ENCODE data around the gene TTC28.

The TTC28 gene

DNA sequence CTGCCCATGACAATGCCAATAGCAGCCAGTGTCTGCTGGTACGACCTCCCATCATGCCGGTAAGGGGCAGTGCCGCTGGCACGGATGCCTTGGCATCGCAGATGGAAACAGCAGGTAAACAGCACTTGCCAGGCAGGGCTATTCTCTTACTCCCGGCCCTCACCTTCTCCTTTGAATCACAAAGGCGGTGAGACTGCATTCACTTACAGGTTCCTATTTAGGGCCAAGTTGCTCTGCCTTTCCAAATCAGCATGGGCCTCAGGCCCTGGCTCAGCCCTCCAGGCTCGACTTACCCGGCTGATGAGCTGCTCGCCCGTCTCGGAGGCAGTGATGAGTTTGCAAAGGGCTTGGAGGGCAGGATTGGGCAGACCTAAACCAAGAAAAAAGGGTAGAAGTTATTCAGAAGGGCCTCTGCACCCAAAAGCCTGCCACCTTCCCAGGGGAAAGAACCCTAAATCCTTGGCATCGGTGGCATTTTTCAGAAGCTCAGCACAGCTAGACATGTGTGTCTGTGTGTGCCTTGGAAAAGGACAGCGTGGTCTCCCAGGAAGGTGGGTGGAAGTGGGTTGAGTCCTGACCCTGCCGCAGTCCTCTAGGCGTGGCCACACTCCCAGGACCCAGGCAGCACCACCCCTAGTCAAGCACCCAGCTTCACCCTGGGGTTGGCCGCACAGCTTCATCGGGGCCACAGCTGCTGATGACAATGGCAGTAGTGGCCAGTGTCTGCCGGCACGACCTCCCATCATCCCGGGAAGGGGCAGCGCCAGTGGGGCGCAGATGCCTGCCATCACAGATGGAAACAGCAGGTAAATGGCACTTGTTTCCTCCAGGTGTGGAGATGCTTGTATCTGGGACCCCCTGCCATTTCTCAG is 687.1 kb downstream of the TTC28 start:
- H3K27me3 ChIP-seq (ENCODE audit: control insufficient read depth in 2 of 2, insufficient read depth in 2 of 2, low read length in 2 of 2): no peaks in the 10 kb centered on the region
- H3K9me3 ChIP-seq (ENCODE audit: control insufficient read depth in 2 of 2, low read length in 2 of 2): no peaks in the 10 kb centered on the region
- no peak overlapping the region for H3K4me3 ChIP-seq (ENCODE audit: low read length in 2 of 2)
- H3K36me3 ChIP-seq (ENCODE audit: control insufficient read depth in 2 of 2, insufficient read depth in 2 of 2, low read length in 2 of 2): peaks cover 0 to 6% of the 10 kb centered on the region in 2 donors
- H3K4me1 ChIP-seq (ENCODE audit: control insufficient read depth in 2 of 2, insufficient read depth in 2 of 2, low read length in 2 of 2): no peaks in the 10 kb centered on the region
- no peak overlapping the region for H3K27ac ChIP-seq (ENCODE audit: low read depth in 2 of 2, low read length in 2 of 2)
- no peak overlapping the region for H3K9ac ChIP-seq (ENCODE audit: low read depth in 1 of 2, low read length in 2 of 2)

DNA sequence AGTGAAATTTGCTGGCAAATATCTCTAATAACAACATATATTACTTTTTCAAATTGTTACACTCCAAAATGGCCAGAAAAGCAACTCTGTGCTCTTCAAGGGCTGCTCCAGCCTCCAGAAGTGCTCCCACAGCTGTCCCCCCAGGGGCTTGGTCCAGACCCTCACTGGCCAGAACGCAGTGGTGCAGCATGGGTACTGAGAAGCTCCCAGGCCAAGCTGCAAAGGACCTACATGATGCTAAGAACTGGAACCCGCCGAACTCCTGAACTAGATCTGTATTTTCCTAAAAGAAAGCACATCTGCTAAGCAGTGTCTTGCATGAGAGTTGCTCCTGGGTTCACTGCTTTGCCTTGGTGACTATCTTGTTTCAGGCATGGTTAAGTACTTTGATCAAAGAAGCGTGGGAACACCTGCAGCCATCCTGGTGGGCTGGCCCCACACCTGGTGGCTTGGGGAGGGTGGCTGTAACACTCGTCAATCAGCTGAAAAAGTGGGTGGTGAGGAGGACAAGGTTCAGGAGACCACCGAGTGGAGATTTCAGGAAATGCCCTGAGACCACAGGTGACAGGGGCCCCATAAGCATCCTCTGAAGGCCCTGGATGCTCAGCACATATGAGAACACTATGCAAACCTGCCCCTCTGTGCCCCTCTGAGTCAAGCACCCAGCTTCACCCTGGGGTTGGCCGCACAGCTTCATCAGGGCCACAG is 687.9 kb downstream of the TTC28 start:
- H3K9me3 ChIP-seq (ENCODE audit: control insufficient read depth in 2 of 2, low read length in 2 of 2): no peaks in the 10 kb centered on the region
- H3K27me3 ChIP-seq (ENCODE audit: control insufficient read depth in 2 of 2, insufficient read depth in 2 of 2, low read length in 2 of 2): no peaks in the 10 kb centered on the region
- no peak overlapping the region for H3K27ac ChIP-seq (ENCODE audit: low read depth in 2 of 2, low read length in 2 of 2)
- H3K4me3 ChIP-seq (ENCODE audit: low read length in 2 of 2): no peak overlapping the region
- H3K36me3 ChIP-seq (ENCODE audit: control insufficient read depth in 2 of 2, insufficient read depth in 2 of 2, low read length in 2 of 2): peaks cover 0 to 6% of the 10 kb centered on the region in 2 donors
- no peaks in the 10 kb centered on the region for H3K4me1 ChIP-seq (ENCODE audit: control insufficient read depth in 2 of 2, insufficient read depth in 2 of 2, low read length in 2 of 2)
- no peak overlapping the region for H3K9ac ChIP-seq (ENCODE audit: low read depth in 1 of 2, low read length in 2 of 2)

DNA sequence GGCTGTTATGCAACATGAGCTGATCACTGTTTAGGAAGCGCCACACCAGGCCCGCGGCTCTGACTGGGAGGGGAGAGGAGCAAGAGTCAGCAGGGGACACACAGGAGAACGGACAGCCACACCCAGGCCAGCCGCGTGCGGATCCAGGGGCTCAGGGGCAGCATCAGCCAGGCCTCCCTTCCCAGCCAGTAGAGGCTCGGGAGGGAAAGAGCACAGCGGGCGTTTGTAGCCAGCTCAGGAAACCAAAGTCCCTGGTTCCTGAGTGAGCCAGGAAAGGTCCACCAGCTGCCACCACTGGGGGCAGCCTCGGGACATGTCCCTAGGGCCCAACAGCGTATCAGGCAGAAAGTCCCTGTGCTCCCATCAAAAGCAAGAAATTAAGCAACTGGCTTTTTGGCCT is 688.8 kb downstream of the TTC28 start:
- no peak overlapping the region for H3K27ac ChIP-seq (ENCODE audit: low read depth in 2 of 2, low read length in 2 of 2)
- H3K9me3 ChIP-seq (ENCODE audit: control insufficient read depth in 2 of 2, low read length in 2 of 2): no peaks in the 10 kb centered on the region
- H3K9ac ChIP-seq (ENCODE audit: low read depth in 1 of 2, low read length in 2 of 2): no peak overlapping the region
- H3K4me1 ChIP-seq (ENCODE audit: control insufficient read depth in 2 of 2, insufficient read depth in 2 of 2, low read length in 2 of 2): no peaks in the 10 kb centered on the region
- peaks cover 0 to 5% of the 10 kb centered on the region in 2 donors for H3K36me3 ChIP-seq (ENCODE audit: control insufficient read depth in 2 of 2, insufficient read depth in 2 of 2, low read length in 2 of 2)
- no peaks in the 10 kb centered on the region for H3K27me3 ChIP-seq (ENCODE audit: control insufficient read depth in 2 of 2, insufficient read depth in 2 of 2, low read length in 2 of 2)
- no peak overlapping the region for H3K4me3 ChIP-seq (ENCODE audit: low read length in 2 of 2)

DNA sequence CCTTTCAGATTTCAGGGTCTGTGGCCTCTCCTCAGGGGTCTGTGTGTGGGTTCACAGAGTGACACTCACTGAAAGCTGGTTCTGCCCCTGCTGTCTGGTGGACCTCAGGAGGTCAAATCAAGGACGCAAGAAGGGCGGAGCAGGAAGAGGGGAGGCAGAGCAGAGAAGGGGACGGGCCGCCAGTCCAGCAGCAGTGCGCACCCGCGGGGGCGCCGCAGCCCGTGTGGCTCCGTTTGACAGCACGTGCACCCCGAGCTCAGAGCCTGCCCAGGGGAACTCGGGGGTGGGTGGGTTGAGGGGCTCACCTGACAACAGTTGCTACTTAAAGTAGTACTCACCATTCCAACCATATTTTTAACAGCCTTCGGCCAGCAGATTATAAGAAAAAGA is 689.2 kb downstream of the TTC28 start:
- H3K4me1 ChIP-seq (ENCODE audit: control insufficient read depth in 2 of 2, insufficient read depth in 2 of 2, low read length in 2 of 2): no peaks in the 10 kb centered on the region
- H3K27ac ChIP-seq (ENCODE audit: low read depth in 2 of 2, low read length in 2 of 2): peak overlapping the region in 1 of 2 donors; percentile 29
- H3K4me3 ChIP-seq (ENCODE audit: low read length in 2 of 2): no peak overlapping the region
- H3K27me3 ChIP-seq (ENCODE audit: control insufficient read depth in 2 of 2, insufficient read depth in 2 of 2, low read length in 2 of 2): no peaks in the 10 kb centered on the region
- H3K9ac ChIP-seq (ENCODE audit: low read depth in 1 of 2, low read length in 2 of 2): no peak overlapping the region
- H3K36me3 ChIP-seq (ENCODE audit: control insufficient read depth in 2 of 2, insufficient read depth in 2 of 2, low read length in 2 of 2): peaks cover 0 to 3% of the 10 kb centered on the region in 2 donors
- H3K9me3 ChIP-seq (ENCODE audit: control insufficient read depth in 2 of 2, low read length in 2 of 2): no peaks in the 10 kb centered on the region

DNA sequence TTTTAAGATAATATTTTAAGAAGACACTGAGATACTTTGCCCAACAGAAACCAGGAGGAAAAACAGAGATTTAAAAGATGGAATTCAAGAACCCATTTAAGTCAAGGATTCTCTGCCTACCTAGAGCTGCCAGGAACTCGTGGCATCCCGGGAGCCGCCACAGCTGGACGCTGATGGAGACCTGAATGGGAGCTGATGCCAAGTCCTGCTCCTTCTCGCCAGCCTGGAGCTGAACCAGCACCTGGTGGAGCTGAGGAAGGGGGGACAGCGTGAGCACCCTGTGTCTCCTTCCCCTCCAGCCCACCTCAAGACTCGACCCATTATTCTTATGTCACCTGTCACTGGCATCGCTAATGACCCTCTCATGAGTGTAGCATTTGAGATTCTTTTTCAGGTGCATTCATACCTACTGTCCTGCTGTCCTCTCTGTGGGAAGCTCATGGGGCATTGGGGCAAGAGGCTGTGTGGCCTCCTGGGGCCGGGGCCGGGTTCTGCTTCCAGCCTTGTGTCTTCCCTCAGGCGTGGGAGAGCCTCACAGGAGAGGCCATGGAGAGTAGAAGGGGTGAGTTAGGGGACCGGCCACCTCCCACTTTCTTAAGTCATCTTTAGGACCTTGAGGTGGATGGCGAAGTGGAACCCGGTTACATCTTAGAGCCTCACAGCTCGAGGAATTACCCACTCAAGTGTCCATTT is 689.7 kb downstream of the TTC28 start:
- Histone ChIP-seq H3K36me3 (ENCODE audit: control insufficient read depth in 2 of 2, insufficient read depth in 2 of 2, low read length in 2 of 2) (peaks cover 0 to 3% of the 10 kb centered on the region in 2 donors), H3K27me3 (ENCODE audit: control insufficient read depth in 2 of 2, insufficient read depth in 2 of 2, low read length in 2 of 2) (no peaks in the 10 kb centered on the region), H3K4me1 (ENCODE audit: control insufficient read depth in 2 of 2, insufficient read depth in 2 of 2, low read length in 2 of 2) (no peaks in the 10 kb centered on the region), H3K9me3 (ENCODE audit: control insufficient read depth in 2 of 2, low read length in 2 of 2) (no peaks in the 10 kb centered on the region), H3K9ac (ENCODE audit: low read depth in 1 of 2, low read length in 2 of 2) (no peak overlapping the region), H3K27ac (ENCODE audit: low read depth in 2 of 2, low read length in 2 of 2) (peak overlapping the region in 1 of 2 donors; percentile 29), H3K4me3 (ENCODE audit: low read length in 2 of 2) (no peak overlapping the region)

DNA sequence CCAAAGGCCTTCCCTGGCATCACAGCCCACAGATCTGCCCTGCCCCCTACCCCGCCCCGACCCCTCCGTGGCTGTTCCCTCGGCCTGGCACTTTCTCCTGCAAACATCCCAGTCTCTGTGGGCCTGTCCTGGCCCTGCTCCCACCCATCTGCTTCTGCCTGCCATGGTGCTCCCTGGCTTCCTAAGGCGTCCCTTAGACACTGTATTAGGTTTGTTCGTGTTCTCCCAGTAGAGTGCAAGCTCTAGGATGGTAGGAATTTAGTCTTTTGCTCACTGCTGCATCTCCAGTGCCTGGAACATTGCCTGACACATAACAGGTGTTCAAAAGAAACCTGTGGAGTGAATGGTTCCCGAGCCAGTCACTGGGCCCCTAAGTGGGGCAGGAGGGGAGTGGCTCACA is 690.9 kb downstream of the TTC28 start:
- H3K27ac ChIP-seq (ENCODE audit: low read depth in 2 of 2, low read length in 2 of 2): no peak overlapping the region
- H3K4me1 ChIP-seq (ENCODE audit: control insufficient read depth in 2 of 2, insufficient read depth in 2 of 2, low read length in 2 of 2): no peaks in the 10 kb centered on the region
- no peaks in the 10 kb centered on the region for H3K27me3 ChIP-seq (ENCODE audit: control insufficient read depth in 2 of 2, insufficient read depth in 2 of 2, low read length in 2 of 2)
- H3K9me3 ChIP-seq (ENCODE audit: control insufficient read depth in 2 of 2, low read length in 2 of 2): no peaks in the 10 kb centered on the region
- H3K36me3 ChIP-seq (ENCODE audit: control insufficient read depth in 2 of 2, insufficient read depth in 2 of 2, low read length in 2 of 2): peaks cover 0 to 10% of the 10 kb centered on the region in 2 donors
- no peak overlapping the region for H3K4me3 ChIP-seq (ENCODE audit: low read length in 2 of 2)
- no peak overlapping the region for H3K9ac ChIP-seq (ENCODE audit: low read depth in 1 of 2, low read length in 2 of 2)

DNA sequence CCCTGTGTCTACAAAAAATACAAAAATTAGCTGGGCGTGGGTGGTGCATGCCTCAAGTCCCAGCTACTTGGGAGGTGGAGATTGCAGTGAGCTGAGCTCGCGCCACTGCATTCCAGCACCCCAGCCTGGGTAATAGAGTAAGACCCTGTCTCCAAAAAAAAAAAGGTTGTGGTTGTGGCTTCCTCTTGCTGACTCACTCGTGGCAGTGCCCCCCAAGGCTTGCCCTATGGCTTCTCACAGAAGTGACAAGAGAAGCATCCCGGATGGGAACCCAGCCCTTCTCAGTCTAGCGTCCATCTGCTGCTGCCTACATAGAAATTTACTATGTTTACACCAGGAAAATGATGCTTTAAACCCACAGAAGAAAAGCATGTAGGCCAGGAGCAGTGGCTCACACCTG is 692.1 kb downstream of the TTC28 start:
- H3K4me3 ChIP-seq (ENCODE audit: low read length in 2 of 2): no peak overlapping the region
- H3K27me3 ChIP-seq (ENCODE audit: control insufficient read depth in 2 of 2, insufficient read depth in 2 of 2, low read length in 2 of 2): no peaks in the 10 kb centered on the region
- H3K4me1 ChIP-seq (ENCODE audit: control insufficient read depth in 2 of 2, insufficient read depth in 2 of 2, low read length in 2 of 2): no peaks in the 10 kb centered on the region
- H3K9ac ChIP-seq (ENCODE audit: low read depth in 1 of 2, low read length in 2 of 2): no peak overlapping the region
- H3K27ac ChIP-seq (ENCODE audit: low read depth in 2 of 2, low read length in 2 of 2): no peak overlapping the region
- H3K9me3 ChIP-seq (ENCODE audit: control insufficient read depth in 2 of 2, low read length in 2 of 2): no peaks in the 10 kb centered on the region
- H3K36me3 ChIP-seq (ENCODE audit: control insufficient read depth in 2 of 2, insufficient read depth in 2 of 2, low read length in 2 of 2): peaks cover 0 to 16% of the 10 kb centered on the region in 2 donors

DNA sequence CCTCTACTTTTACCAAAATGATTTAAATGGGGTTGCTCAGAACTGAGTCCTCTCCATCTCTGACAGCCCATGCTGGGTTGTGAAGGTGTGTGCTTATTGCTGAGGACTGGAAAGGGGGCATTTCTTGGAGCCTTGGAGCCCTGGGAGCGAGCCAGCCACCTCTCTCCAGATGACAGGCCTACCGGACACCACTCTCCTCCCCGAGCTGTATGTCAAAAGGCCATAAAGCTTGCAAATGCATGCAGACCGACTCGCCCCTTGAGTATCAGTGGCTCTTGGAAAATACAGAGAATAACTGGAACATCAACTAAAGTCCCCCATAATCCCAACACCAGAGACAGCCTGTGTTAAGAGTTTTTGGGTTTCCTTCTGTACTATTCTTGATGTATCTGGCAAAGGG is 692.7 kb downstream of the TTC28 start:
- Histone ChIP-seq H3K9ac (ENCODE audit: low read depth in 1 of 2, low read length in 2 of 2) (no peak overlapping the region), H3K36me3 (ENCODE audit: control insufficient read depth in 2 of 2, insufficient read depth in 2 of 2, low read length in 2 of 2) (peaks cover 0 to 17% of the 10 kb centered on the region in 2 donors), H3K9me3 (ENCODE audit: control insufficient read depth in 2 of 2, low read length in 2 of 2) (no peaks in the 10 kb centered on the region), H3K27ac (ENCODE audit: low read depth in 2 of 2, low read length in 2 of 2) (no peak overlapping the region), H3K27me3 (ENCODE audit: control insufficient read depth in 2 of 2, insufficient read depth in 2 of 2, low read length in 2 of 2) (no peaks in the 10 kb centered on the region), H3K4me1 (ENCODE audit: control insufficient read depth in 2 of 2, insufficient read depth in 2 of 2, low read length in 2 of 2) (no peaks in the 10 kb centered on the region), H3K4me3 (ENCODE audit: low read length in 2 of 2) (no peak overlapping the region)

DNA sequence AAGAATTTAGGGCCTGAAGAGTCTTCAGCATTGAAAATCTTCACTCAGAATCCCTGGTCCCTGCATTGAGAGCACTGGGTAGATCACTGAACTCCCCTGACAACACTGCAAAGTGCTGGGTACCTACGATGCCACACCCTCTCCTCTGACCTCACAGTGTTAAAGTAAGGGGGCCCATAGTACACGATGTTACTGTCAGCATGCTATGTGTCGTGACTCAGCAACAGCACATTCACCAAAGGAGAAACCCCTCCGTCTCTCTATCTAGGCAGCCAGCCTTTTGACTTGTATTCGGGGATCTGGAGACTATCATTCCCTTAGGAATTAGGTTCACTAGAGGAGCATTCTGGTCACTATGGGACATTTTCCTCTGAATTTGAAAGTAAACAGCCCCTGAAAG is 693.2 kb downstream of the TTC28 start:
- Histone ChIP-seq H3K27me3 (ENCODE audit: control insufficient read depth in 2 of 2, insufficient read depth in 2 of 2, low read length in 2 of 2) (no peaks in the 10 kb centered on the region), H3K27ac (ENCODE audit: low read depth in 2 of 2, low read length in 2 of 2) (no peak overlapping the region), H3K9ac (ENCODE audit: low read depth in 1 of 2, low read length in 2 of 2) (no peak overlapping the region), H3K4me1 (ENCODE audit: control insufficient read depth in 2 of 2, insufficient read depth in 2 of 2, low read length in 2 of 2) (no peaks in the 10 kb centered on the region), H3K4me3 (ENCODE audit: low read length in 2 of 2) (no peak overlapping the region), H3K9me3 (ENCODE audit: control insufficient read depth in 2 of 2, low read length in 2 of 2) (no peaks in the 10 kb centered on the region), H3K36me3 (ENCODE audit: control insufficient read depth in 2 of 2, insufficient read depth in 2 of 2, low read length in 2 of 2) (peaks cover 0 to 20% of the 10 kb centered on the region in 2 donors)

Data from mucosa of rectum (tissue), 2 donors.